Thymus (tissue), 11 donors: ENCODE results near the gene RIT2. TPM values are rescaled to one million over a fixed set of nuclear protein-coding genes. Genes with fewer than 3 reads are reported as not detected.

Experiments used
- DNase-seq, 9 donors: peaks; one replicate each; pipeline ENCODE4 v3.0.0-alpha.2; 2013; ENCODE audit warnings: low spot score in 9 of 9, low read depth in 6 of 9, missing footprints in 1 of 9
- H3K27ac ChIP-seq, 2 donors: one replicate each; pipeline ENCODE4 v1.5.1; 2013; ENCODE audit warnings: control low read depth in 1 of 2, low read depth in 1 of 2, low read length in 1 of 2, mild to moderate bottlenecking in 1 of 2, moderate library complexity in 1 of 2
- H3K27me3 ChIP-seq, 2 donors: one replicate each; pipeline ENCODE4 v1.5.1; 2013; ENCODE audit warnings: low read length in 1 of 2; ENCODE audit not compliant: control insufficient read depth in 2 of 2, insufficient read depth in 1 of 2
- H3K36me3 ChIP-seq, 2 donors: one replicate each; pipeline ENCODE4 v1.5.1; 2013; ENCODE audit warnings: low read length in 1 of 2, mild to moderate bottlenecking in 1 of 2, moderate library complexity in 1 of 2; ENCODE audit not compliant: control insufficient read depth in 2 of 2, insufficient read depth in 2 of 2
- H3K4me1 ChIP-seq, 2 donors: one replicate each; pipeline ENCODE4 v1.5.1; 2013; ENCODE audit warnings: low read length in 2 of 2; ENCODE audit not compliant: control insufficient read depth in 2 of 2, insufficient read depth in 2 of 2
- H3K4me3 ChIP-seq, 2 donors: one replicate each; pipeline ENCODE4 v1.5.1; 2013; ENCODE audit warnings: low read length in 2 of 2, control low read depth in 1 of 2, mild to moderate bottlenecking in 1 of 2
- H3K9me3 ChIP-seq, 2 donors: one replicate each; pipeline ENCODE4 v1.5.1; 2013; ENCODE audit warnings: low read length in 1 of 2, mild to moderate bottlenecking in 1 of 2; ENCODE audit not compliant: control insufficient read depth in 2 of 2, insufficient read depth in 1 of 2
- WGBS: extraction: QIAGEN DNeasy Blood & Tissue Kit; methylation state at CpG from one replicate; pipeline ENCODE4 v1.1.7; 2013; 5-methylcytosine and 5-hydroxymethylcytosine counted together
- polyA plus RNA-seq: library from polyadenylated mRNA; stranded (reverse); fragments of 200-250 nt; gene quantifications from one replicate; pipeline ENCODE4 v1.2.3, GENCODE V29; 2013
- total RNA-seq: library from RNA; stranded (reverse); fragments of 120-200 nt; gene quantifications from one replicate; pipeline ENCODE4 v1.2.4, GENCODE V29; 2013
- donor health status: healthy.

The RIT2 gene
- total and polyA plus RNA-seq, 2 donors: 0.16 TPM; not detected in 1

DNA sequence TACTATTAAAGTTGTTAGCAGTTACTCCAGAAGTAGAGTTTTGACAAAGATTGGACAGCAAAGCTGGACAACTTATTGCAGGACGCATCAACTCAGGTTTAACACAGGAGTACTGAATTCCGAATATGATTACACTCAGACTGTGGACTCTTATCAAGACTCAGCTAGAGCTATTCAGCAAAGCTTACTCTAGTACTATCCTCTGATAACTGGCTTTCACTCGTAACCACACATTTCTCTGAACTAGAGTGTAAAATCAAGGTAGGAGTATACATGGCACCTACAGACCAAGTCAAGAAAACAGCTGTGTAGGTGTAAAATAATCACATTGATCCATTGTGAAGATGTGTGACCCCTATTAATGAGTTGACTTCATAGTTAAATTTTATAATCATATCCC lies 154.2 kb downstream of the RIT2 start:
- H3K4me1 ChIP-seq: no peaks in the 10 kb centered on the region
- no peaks in the 10 kb centered on the region for H3K36me3 ChIP-seq
- no peaks in the 10 kb centered on the region for H3K27me3 ChIP-seq
- H3K9me3 ChIP-seq: no peaks in the 10 kb centered on the region
- no peak for DNase-seq
- 93% methylated on average over 3 of the region's 3 CpGs for WGBS
- H3K4me3 ChIP-seq: no peak overlapping the region
- no peak overlapping the region for H3K27ac ChIP-seq

DNA sequence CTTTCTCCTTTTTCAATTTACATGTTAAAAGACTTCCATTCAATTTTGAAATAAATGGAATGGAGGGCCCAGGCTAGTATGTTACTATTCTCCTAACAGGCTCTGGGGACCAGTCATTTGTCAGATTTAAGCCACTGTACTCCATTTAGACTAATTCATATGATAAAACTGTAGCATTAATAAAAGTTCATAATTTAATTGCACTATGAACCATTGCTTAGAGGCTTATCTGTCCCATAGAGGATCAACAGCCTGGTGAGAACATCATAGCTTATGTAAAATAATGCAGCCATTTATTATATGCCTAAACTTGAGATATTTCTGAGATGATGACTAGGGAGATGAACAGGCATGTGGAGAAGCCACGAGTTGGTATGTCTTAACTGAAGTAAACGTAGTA lies 156.0 kb downstream of the RIT2 start:
- H3K27ac ChIP-seq: no peak overlapping the region
- no peak overlapping the region for H3K4me3 ChIP-seq
- H3K9me3 ChIP-seq: no peaks in the 10 kb centered on the region
- DNase-seq: no peak
- H3K36me3 ChIP-seq: no peaks in the 10 kb centered on the region
- 78% methylated on average over 2 of the region's 2 CpGs for WGBS
- H3K4me1 ChIP-seq: no peaks in the 10 kb centered on the region
- H3K27me3 ChIP-seq: no peaks in the 10 kb centered on the region

DNA sequence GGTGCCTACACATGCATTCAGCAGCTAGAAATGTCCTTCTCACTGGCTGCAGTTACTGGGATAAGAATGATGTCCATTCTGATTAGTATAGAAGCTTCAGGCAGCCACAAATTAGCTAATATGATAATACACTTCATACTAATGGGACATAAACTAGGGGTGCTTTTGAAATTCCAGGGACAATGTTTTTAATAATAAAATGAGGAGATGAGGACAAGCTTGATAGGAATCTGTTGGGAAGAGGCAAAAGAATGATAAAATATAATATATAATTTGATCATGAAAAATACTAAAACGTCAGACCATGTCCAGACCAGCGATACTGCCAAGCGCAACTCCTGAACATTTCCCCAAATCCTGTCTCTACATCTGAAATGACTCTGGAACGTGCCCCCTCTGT lies 157.1 kb downstream of the RIT2 start:
- no peaks in the 10 kb centered on the region for H3K9me3 ChIP-seq
- no peak overlapping the region for H3K27ac ChIP-seq
- WGBS: 86% methylated on average over 4 of the region's 4 CpGs
- no peak overlapping the region for H3K4me3 ChIP-seq
- H3K27me3 ChIP-seq: no peaks in the 10 kb centered on the region
- H3K36me3 ChIP-seq: no peaks in the 10 kb centered on the region
- H3K4me1 ChIP-seq: no peaks in the 10 kb centered on the region
- no peak for DNase-seq

DNA sequence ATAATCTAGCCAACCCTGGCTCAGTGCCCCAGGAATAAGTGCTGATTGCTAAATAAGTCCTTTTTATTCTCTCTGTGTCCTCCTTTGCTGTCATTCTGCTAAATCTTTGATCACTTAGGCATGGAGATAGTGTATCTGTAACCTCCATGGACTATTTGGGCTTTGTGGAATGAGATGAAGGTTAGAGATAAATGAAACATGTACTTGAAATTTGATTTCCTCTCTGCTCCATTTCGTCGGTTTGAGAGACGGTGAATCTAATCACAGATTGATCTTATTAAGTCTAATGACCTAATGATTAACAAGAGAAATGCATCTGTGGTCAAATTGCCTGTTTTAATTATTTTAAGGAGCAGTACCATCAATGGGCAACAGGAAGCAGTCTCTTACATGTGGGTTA lies 159.2 kb downstream of the RIT2 start:
- Histone ChIP-seq H3K27ac (no peak overlapping the region), H3K36me3 (no peaks in the 10 kb centered on the region), H3K4me1 (no peaks in the 10 kb centered on the region), H3K9me3 (no peaks in the 10 kb centered on the region), H3K4me3 (no peak overlapping the region), H3K27me3 (no peaks in the 10 kb centered on the region)
- DNase-seq: no peak
- 95% methylated on average over 3 of the region's 3 CpGs for WGBS

DNA sequence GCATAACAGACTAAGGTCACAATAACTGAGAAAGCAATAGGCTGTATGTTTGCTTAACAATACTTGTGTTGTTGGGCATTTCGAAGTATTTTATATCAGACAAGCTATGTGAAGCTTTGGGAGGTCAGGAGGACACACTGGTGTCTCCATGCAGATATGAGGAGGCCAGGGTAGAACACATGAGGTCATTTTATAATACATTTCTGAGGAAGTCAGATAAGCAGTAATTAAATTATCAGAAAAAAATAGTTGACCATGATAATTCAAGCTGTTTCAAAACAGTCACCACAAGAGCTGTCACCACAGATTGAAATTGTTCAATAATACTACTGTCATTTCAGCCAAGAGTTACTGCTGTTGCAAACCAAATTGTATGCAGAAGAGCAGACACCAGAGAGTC lies 160.6 kb downstream of the RIT2 start:
- H3K36me3 ChIP-seq: no peaks in the 10 kb centered on the region
- H3K27me3 ChIP-seq: no peaks in the 10 kb centered on the region
- no peaks in the 10 kb centered on the region for H3K4me1 ChIP-seq
- H3K9me3 ChIP-seq: no peaks in the 10 kb centered on the region
- H3K27ac ChIP-seq: no peak overlapping the region
- WGBS: 62% methylated on average over 1 of the region's 1 CpG
- DNase-seq: no peak
- H3K4me3 ChIP-seq: no peak overlapping the region

DNA sequence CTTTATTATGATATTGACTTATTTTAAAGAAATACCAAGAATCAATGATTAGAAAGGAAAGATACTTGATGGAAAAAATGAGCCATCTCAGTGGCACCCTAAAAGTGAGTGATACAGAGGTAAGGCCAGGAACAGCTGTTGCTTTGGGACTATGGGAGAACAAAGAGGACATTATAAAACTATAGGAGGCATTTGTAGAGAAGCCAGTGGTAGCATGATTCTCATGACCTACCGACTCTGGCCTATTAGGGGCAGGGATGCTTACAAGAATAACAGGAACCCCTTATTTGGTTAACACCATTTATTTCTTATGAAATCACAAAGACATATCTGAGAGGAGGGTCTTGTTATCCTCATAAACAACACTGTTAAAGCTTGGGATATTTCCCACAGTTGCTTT lies 162.2 kb downstream of the RIT2 start:
- H3K9me3 ChIP-seq: no peaks in the 10 kb centered on the region
- WGBS: 93% methylated on average over 1 of the region's 1 CpG
- no peak overlapping the region for H3K27ac ChIP-seq
- DNase-seq: no peak
- no peaks in the 10 kb centered on the region for H3K36me3 ChIP-seq
- no peaks in the 10 kb centered on the region for H3K4me1 ChIP-seq
- no peaks in the 10 kb centered on the region for H3K27me3 ChIP-seq
- no peak overlapping the region for H3K4me3 ChIP-seq

DNA sequence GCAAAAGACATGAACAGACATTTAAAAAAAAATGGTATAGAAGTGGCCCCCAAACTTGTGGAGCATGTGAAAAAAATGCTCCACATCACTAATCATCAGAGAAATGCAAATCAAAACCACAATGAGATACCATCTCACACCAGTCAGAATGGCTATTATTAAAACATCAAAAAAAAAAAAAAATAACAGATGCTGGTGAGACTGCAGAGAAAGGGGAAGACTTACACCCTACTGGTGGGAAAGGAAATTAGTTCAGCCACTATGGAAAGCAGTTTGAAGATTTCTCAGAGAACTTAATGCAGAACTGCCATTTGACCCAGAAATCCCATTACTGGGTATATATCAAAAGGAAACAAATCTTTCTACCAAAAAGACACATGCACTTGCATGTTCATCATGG lies 164.8 kb downstream of the RIT2 start:
- Histone ChIP-seq H3K27me3 (no peaks in the 10 kb centered on the region), H3K4me1 (no peaks in the 10 kb centered on the region), H3K27ac (no peak overlapping the region), H3K4me3 (no peak overlapping the region), H3K9me3 (no peaks in the 10 kb centered on the region), H3K36me3 (no peaks in the 10 kb centered on the region)
- DNase-seq: no peak

DNA sequence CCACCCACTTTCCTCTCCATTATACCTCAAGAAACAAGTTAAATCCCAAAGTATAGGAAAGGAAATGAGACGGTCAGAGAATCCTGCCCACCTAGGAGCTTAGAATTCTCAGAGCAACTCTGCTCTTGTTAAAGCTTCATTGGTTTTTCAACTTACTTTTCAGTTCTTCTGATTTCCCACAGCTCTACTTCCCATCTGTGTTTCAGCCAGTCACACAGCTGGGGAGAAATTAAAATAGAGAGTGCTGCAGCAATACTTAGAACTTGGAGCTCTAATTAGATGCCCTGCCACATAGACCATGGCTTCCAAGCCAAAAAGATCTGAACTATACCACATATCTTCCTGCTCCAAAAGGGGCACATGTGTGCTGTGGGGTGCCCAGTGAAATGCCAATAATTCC lies 166.7 kb downstream of the RIT2 start:
- no peaks in the 10 kb centered on the region for H3K4me1 ChIP-seq
- H3K36me3 ChIP-seq: no peaks in the 10 kb centered on the region
- H3K27ac ChIP-seq: no peak overlapping the region
- no peak overlapping the region for H3K4me3 ChIP-seq
- no peaks in the 10 kb centered on the region for H3K9me3 ChIP-seq
- no peak for DNase-seq
- H3K27me3 ChIP-seq: no peaks in the 10 kb centered on the region
- 92% methylated on average over 1 of the region's 1 CpG for WGBS

DNA sequence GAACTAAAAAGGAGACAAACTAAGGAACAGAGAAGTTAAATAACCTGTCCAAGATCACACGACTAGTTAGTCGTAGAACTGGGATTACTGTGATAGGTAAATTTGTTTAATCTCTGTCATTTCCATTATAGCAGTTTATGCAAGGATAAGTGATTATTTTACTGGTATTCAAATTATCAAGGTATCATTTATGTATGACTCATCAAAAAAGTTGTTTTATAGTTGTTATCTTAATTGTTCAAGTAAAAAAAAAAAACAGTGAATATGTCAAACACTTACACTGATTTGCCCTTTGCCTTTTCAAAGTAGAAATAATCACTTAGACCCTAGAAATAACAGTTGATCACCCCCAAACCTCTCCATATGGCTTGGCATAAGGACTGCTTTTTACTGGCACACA lies 173.6 kb downstream of the RIT2 start:
- H3K4me1 ChIP-seq: no peaks in the 10 kb centered on the region
- no peak for DNase-seq
- no peak overlapping the region for H3K4me3 ChIP-seq
- peaks cover 0 to 4% of the 10 kb centered on the region in 2 donors for H3K9me3 ChIP-seq
- no peak overlapping the region for H3K27ac ChIP-seq
- H3K27me3 ChIP-seq: no peaks in the 10 kb centered on the region
- H3K36me3 ChIP-seq: no peaks in the 10 kb centered on the region
- WGBS: 95% methylated on average over 2 of the region's 2 CpGs

DNA sequence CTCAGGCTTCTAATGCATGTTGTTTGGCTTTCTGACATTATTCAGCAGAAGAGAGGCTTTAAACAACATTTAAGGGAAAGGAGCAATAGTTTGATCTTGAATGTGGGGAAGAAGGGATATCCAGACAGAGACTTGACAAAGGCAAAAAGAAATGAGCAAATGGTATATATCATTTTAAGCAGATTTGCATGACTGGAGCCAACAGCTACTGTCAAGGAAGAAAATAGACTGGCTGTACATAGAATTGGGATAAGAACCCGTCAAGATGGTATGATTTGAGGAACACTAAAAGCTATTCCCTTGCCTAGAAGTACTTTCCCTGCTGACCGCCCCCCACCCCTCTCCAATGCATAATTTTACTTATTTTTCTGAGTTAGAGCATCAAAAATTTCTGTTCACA lies 174.5 kb downstream of the RIT2 start:
- WGBS: 94% methylated on average over 2 of the region's 2 CpGs
- no peaks in the 10 kb centered on the region for H3K27me3 ChIP-seq
- H3K4me1 ChIP-seq: no peaks in the 10 kb centered on the region
- no peaks in the 10 kb centered on the region for H3K36me3 ChIP-seq
- no peak for DNase-seq
- peaks cover 0 to 4% of the 10 kb centered on the region in 2 donors for H3K9me3 ChIP-seq
- H3K4me3 ChIP-seq: no peak overlapping the region
- H3K27ac ChIP-seq: no peak overlapping the region
